Lower lobe of right lung (tissue), 2 donors: ENCODE data around the gene FUT7. TPM values are rescaled to one million over a fixed set of nuclear protein-coding genes. Genes with fewer than 3 reads are reported as not detected.

Experiments
- ATAC-seq, 2 donors: fragments of 200-7000 bp; cut with Tn5 transposase; one replicate each; pipeline ENCODE4 v1.9.1; 2020 to 2022; ENCODE audit warnings: mild to moderate bottlenecking in 2 of 2, moderate library complexity in 2 of 2
- DNase-seq: peaks from one replicate; pipeline ENCODE4 v3.0.0-alpha.2; 2020
- H3K27ac ChIP-seq: fragments of 200-600 bp; one replicate; pipeline ENCODE4 v1.8.0; 2022
- H3K27me3 ChIP-seq: fragments of 200-600 bp; one replicate; pipeline ENCODE4 v1.8.0; 2022; ENCODE audit warnings: low read depth
- H3K36me3 ChIP-seq: fragments of 200-600 bp; one replicate; pipeline ENCODE4 v1.8.0; 2022; ENCODE audit warnings: mild to moderate bottlenecking
- H3K4me1 ChIP-seq: fragments of 200-600 bp; one replicate; pipeline ENCODE4 v1.8.0; 2022
- H3K4me3 ChIP-seq: fragments of 200-600 bp; one replicate; pipeline ENCODE4 v1.8.0; 2022; ENCODE audit warnings: mild to moderate bottlenecking
- H3K9me3 ChIP-seq: fragments of 200-600 bp; one replicate; pipeline ENCODE4 v1.8.0; 2022
- intact Hi-C: fragments of 100-400 bp; cut with DNase I; formaldehyde crosslinking; loops from one replicate; pipeline ENCODE4 v1.11.0; 2022
- total RNA-seq: library from RNA; stranded (reverse); fragmentation: NEBNext Ultra II Directional; extraction: Animal tissue kit (Norgen Biotek cat#: 25700); gene quantifications from one replicate; pipeline ENCODE4 v1.2.1, GENCODE V29; 2021
- TF ChIP-seq, protein P1 (sequence below): fragments of 200-600 bp; IDR thresholded peaks from one replicate; pipeline ENCODE4 v1.8.0; 2022; ENCODE audit warnings: antibody characterized with exemption, mild to moderate bottlenecking
- donor health status: DM: no; HTN: yes; CAD: no; lungs with severe emphysema.

The FUT7 gene
- total RNA-seq, 1 donor from 2014 or later = 1.1 TPM

DNA sequence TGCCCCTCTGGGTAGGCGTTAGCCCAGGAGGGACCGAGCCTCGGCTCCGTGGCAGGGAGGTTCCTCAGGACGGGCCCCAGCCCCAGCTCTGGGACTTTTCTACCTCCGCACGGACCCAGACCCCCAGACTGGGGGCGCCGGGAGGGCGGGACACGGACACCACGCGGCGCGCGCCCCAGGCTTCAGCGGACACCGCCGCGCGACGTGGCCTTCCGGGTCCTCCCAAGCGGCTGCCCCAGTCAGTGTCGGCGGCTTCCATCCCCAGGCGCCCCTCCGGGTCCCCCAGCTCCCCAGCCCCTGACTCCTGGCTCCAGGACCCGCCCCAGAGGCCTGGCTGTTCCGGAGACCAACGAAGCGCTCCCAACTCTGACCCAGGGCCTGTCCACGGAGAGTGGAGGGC is 46.0 kb downstream of the FUT7 start:
- TF ChIP-seq, protein P1, sequence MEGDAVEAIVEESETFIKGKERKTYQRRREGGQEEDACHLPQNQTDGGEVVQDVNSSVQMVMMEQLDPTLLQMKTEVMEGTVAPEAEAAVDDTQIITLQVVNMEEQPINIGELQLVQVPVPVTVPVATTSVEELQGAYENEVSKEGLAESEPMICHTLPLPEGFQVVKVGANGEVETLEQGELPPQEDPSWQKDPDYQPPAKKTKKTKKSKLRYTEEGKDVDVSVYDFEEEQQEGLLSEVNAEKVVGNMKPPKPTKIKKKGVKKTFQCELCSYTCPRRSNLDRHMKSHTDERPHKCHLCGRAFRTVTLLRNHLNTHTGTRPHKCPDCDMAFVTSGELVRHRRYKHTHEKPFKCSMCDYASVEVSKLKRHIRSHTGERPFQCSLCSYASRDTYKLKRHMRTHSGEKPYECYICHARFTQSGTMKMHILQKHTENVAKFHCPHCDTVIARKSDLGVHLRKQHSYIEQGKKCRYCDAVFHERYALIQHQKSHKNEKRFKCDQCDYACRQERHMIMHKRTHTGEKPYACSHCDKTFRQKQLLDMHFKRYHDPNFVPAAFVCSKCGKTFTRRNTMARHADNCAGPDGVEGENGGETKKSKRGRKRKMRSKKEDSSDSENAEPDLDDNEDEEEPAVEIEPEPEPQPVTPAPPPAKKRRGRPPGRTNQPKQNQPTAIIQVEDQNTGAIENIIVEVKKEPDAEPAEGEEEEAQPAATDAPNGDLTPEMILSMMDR = no peak
- Histone ChIP-seq H3K4me3 (no peak overlapping the region), H3K27me3 (peaks cover 28% of the 10 kb centered on the region), H3K27ac (no peak overlapping the region), H3K4me1 (peaks cover 16% of the 10 kb centered on the region), H3K36me3 (no peaks in the 10 kb centered on the region), H3K9me3 (no peaks in the 10 kb centered on the region)
- DNase-seq (no peak), ATAC-seq (no peak)
- intact Hi-C loops = no loop called here

DNA sequence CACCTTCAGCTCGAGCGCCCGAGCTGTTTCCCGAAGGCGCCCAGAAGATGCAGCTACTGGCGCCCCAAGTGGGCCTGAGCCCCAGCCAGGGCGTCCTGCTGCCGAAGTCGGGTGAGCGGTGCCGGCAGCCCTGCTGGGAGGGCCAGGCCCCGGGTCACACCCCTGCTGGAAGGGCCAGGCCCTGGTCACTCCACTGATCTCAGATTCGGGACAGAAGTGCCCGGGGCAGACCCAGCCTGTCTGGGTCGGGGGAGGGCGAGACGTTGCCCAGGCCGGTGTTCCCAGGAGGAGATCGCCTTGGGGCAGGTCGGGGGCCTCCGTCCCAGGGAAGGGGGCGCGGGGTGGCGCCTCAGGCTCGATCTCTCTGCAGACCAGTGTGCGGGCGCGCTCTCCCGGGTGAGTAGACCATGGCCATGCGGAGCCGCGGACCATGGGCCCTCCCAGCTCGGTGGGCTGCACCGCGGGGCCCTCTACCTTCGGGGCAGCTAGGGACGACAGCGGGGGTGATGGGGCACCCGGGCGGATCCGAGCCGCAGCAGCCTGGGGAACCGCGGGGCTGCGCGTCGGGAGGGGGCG is 46.8 kb downstream of the FUT7 start:
- Histone ChIP-seq H3K9me3 (no peaks in the 10 kb centered on the region), H3K36me3 (no peaks in the 10 kb centered on the region), H3K4me1 (peaks cover 19% of the 10 kb centered on the region), H3K27me3 (peaks cover 28% of the 10 kb centered on the region), H3K27ac (no peak overlapping the region), H3K4me3 (no peak overlapping the region)
- DNase-seq (no peak), ATAC-seq (peak in 1 of 2 donors; percentile 3)
- intact Hi-C loops = no loop called here
- TF ChIP-seq, protein P1 = no peak

DNA sequence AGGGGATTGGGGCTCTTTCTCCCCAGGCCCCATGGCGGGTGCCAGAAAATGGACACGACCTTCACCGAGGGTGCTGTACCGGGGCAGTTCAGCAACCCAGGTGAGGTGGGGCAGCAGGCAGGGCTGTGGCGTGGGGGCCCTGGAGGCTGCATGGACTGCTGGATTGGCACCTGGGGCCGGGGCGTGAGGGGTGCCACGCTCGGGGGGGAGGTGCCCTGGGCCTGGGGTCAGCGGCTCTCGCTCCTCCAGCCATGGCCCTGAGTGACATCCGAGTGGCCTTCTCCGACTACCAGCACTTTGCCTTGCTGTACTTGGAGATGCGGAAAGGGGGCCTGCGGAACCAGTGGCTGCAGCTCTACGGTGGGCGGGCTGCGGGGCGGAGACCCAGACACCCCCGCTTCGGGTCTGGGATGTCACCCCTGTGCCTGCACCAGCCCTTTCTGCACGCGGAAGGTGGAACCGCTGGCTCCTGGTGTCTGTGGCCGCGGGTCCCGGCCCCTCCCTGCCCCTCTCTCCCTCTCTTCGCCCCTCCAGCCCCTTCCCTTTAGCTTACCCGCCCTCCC is 47.3 kb downstream of the FUT7 start:
- ATAC-seq (no peak), DNase-seq (no peak)
- no peak overlapping the region for H3K4me3 ChIP-seq
- H3K4me1 ChIP-seq = peaks cover 19% of the 10 kb centered on the region
- intact Hi-C loops = no loop called here
- H3K9me3 ChIP-seq = no peaks in the 10 kb centered on the region
- H3K27me3 ChIP-seq = peaks cover 28% of the 10 kb centered on the region
- H3K27ac ChIP-seq = no peak overlapping the region
- H3K36me3 ChIP-seq = no peaks in the 10 kb centered on the region
- TF ChIP-seq, protein P1 = no peak

DNA sequence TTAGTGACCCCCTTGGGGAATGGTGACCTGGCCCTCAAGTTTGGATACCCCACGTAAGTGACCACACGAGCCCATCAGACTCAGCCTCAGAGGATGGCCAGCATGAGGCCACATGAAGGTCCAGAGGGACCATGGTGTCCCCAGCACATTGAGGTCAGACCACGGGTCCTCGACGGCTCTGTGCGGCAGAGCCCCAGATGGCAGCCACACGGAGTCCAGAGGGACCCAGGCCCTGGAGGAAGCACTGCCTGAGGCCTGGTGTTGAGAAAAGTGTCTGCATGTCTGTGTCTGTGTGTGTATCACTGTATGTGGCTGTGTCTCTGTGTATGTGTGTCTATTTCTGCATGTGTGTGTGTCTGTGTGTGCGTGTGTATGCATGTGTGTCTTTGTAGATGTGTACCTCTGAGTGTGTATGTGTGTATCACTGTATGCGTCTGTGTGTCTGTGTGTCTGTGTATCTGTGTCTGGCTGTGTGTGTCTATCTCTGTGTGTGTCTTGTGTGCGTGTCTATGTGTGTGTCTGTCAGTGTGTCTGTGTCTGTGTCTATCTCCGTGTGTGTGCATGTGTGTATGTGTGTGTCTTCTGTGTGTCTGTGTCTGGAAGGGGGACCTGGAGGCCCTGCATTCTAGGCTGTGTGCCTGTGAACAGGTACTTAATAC is 48.1 kb downstream of the FUT7 start:
- Histone ChIP-seq H3K27ac (no peak overlapping the region), H3K4me1 (peaks cover 19% of the 10 kb centered on the region), H3K4me3 (no peak overlapping the region), H3K36me3 (no peaks in the 10 kb centered on the region), H3K27me3 (peaks cover 28% of the 10 kb centered on the region), H3K9me3 (no peaks in the 10 kb centered on the region)
- TF ChIP-seq, protein P1 = no peak
- ATAC-seq (no peak), DNase-seq (no peak)
- intact Hi-C loops = no loop called here

DNA sequence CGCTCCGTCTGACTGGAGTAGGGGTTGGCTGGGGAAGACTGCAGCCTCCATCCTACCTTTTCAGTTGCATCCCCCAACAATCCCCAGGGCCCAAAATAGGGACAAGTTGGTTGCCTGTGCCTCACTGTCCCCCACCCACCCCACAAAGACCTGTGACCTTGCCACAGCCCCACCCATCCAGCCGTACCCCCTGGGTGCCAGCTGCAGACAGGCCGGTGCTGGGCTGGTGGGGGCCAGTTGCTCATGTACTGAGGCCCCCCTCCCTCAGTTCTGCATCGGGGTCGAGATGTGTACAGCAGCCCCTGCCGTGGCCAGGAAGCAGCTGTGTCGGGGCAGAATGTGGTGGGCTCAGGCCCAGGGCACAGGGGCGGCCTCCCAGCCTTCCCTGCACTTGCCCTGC is 48.7 kb downstream of the FUT7 start:
- ATAC-seq (no peak), DNase-seq (no peak)
- H3K36me3 ChIP-seq = no peaks in the 10 kb centered on the region
- peaks cover 28% of the 10 kb centered on the region for H3K27me3 ChIP-seq
- H3K4me3 ChIP-seq = no peak overlapping the region
- intact Hi-C loops = no loop called here
- no peak overlapping the region for H3K27ac ChIP-seq
- TF ChIP-seq, protein P1 = no peak
- H3K9me3 ChIP-seq = no peaks in the 10 kb centered on the region
- H3K4me1 ChIP-seq = peaks cover 19% of the 10 kb centered on the region
